OCI-LY1 (cell line): ENCODE results near the gene MKX.

ENCODE experiments used
- H2AFZ ChIP-seq: fragments of 200-600 bp; sonication (generic), shearing (Covaris generic); 2 replicates; pipeline ENCODE4 v1.6.0; 2014; ENCODE audit warnings: antibody characterized with exemption, mild to moderate bottlenecking, low read length
- H3F3A ChIP-seq: fragments of 200-600 bp; sonication (generic), shearing (Covaris generic); 2 replicates; pipeline ENCODE4 v1.6.0; 2014; ENCODE audit warnings: mild to moderate bottlenecking, antibody characterized with exemption, low read length, moderate library complexity; ENCODE audit not compliant: insufficient read depth
- H3K27ac ChIP-seq: fragments of 200-600 bp; sonication (generic); 2 replicates; pipeline ENCODE4 v1.5.1; 2014; ENCODE audit warnings: low read length, mixed run types, mild to moderate bottlenecking, low read depth; ENCODE audit not compliant: poor library complexity, severe bottlenecking
- H3K27me3 ChIP-seq: fragments of 200-600 bp; sonication (generic); 2 replicates; pipeline ENCODE4 v1.6.0; 2014; ENCODE audit warnings: antibody characterized with exemption, mild to moderate bottlenecking, low read length, moderate library complexity; ENCODE audit not compliant: insufficient read depth
- H3K36me3 ChIP-seq: fragments of 200-600 bp; sonication (generic); 2 replicates; pipeline ENCODE4 v1.6.1; 2014; ENCODE audit warnings: mild to moderate bottlenecking, antibody characterized with exemption, low read length, moderate library complexity, mixed read lengths; ENCODE audit not compliant: insufficient read depth
- H3K4me1 ChIP-seq: fragments of 200-600 bp; sonication (generic); 2 replicates; pipeline ENCODE4 v1.5.1; 2014; ENCODE audit warnings: mild to moderate bottlenecking, low read length, moderate library complexity; ENCODE audit not compliant: insufficient read depth, severe bottlenecking
- H3K4me2 ChIP-seq: fragments of 200-600 bp; sonication (generic), shearing (Covaris generic); 2 replicates; pipeline ENCODE4 v1.6.1; 2014; ENCODE audit warnings: low read length
- H3K4me3 ChIP-seq: fragments of 200-600 bp; sonication (generic); 2 replicates; pipeline ENCODE4 v1.5.1; 2014; ENCODE audit warnings: low read length, low read depth, mild to moderate bottlenecking, mixed read lengths; ENCODE audit not compliant: poor library complexity, severe bottlenecking
- H3K79me2 ChIP-seq: fragments of 200-600 bp; shearing (Covaris generic); 2 replicates; pipeline ENCODE4 v1.6.1; 2016; ENCODE audit warnings: mixed run types, low read length, mixed read lengths; ENCODE audit not compliant: insufficient read depth
- H3K9ac ChIP-seq: fragments of 200-600 bp; sonication (generic), shearing (Covaris generic); 2 replicates; pipeline ENCODE4 v1.6.1; 2014; ENCODE audit warnings: mild to moderate bottlenecking, low read length, mixed read lengths
- H3K9me2 ChIP-seq: fragments of 200-600 bp; sonication (generic), shearing (Covaris generic); 2 replicates; pipeline ENCODE4 v1.6.1; 2014; ENCODE audit warnings: low read depth, mild to moderate bottlenecking, low read length, mixed read lengths
- H3K9me3 ChIP-seq: fragments of 200-600 bp; shearing (Covaris generic); 2 replicates; pipeline ENCODE4 v1.6.1; 2014; ENCODE audit warnings: low read length, mixed read lengths
- H4K20me1 ChIP-seq: fragments of 200-600 bp; sonication (generic), shearing (Covaris generic); 2 replicates; pipeline ENCODE4 v1.6.0; 2016; ENCODE audit warnings: mild to moderate bottlenecking, low read length; ENCODE audit not compliant: insufficient read depth
- EZH2 ChIP-seq: fragments of 200-600 bp; sonication (generic), shearing (Covaris generic); IDR thresholded peaks from 2 replicates; pipeline ENCODE4 v1.8.0; 2017; ENCODE audit warnings: borderline replicate concordance, mixed run types, mild to moderate bottlenecking, antibody characterized with exemption, low read length, moderate library complexity, mixed read lengths
- TF ChIP-seq, protein P1 (sequence below): fragments of 200-600 bp; sonication (generic), shearing (Covaris generic); IDR thresholded peaks from 2 replicates; pipeline ENCODE4 v1.5.1; 2017; ENCODE audit warnings: mild to moderate bottlenecking, antibody characterized with exemption, low read length, moderate library complexity, mixed read lengths

MKX gene

GRCh38 chr10:27678166-27678565 is 67.5 kb downstream of the MKX start:
- H4K20me1 ChIP-seq, result no peaks in the 10 kb centered on the region

DNA sequence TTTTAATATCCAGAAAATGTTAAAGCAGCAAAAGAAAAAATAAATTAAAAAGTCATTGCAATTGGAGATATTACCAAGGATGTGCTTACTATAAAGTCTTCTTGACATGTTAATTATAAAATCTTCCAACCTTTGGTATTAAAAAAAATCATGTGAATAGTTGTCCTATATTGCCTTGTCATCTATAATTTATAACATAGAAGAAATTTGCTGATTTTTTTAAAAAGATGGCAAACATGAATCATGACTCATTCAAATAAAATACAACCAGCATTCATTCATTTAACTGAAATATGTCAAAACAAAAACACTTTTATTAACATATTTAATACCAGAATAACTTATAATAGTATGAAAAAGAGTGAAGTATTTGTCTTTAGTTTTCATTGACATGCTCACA is 72.6 kb downstream of the MKX start:
- H3K9me2 ChIP-seq, result no peaks in the 10 kb centered on the region
- TF ChIP-seq, protein P1, sequence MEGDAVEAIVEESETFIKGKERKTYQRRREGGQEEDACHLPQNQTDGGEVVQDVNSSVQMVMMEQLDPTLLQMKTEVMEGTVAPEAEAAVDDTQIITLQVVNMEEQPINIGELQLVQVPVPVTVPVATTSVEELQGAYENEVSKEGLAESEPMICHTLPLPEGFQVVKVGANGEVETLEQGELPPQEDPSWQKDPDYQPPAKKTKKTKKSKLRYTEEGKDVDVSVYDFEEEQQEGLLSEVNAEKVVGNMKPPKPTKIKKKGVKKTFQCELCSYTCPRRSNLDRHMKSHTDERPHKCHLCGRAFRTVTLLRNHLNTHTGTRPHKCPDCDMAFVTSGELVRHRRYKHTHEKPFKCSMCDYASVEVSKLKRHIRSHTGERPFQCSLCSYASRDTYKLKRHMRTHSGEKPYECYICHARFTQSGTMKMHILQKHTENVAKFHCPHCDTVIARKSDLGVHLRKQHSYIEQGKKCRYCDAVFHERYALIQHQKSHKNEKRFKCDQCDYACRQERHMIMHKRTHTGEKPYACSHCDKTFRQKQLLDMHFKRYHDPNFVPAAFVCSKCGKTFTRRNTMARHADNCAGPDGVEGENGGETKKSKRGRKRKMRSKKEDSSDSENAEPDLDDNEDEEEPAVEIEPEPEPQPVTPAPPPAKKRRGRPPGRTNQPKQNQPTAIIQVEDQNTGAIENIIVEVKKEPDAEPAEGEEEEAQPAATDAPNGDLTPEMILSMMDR, result no peak
- no peak for TF ChIP-seq EZH2
- no peak overlapping the region for H3K4me2 ChIP-seq

More at GRCh38 chr10:27678166-27678565, 67.5 kb downstream of the MKX start:
- H3K4me1 ChIP-seq, result no peaks in the 10 kb centered on the region
- H3K27ac ChIP-seq, result no peak overlapping the region
- H3F3A ChIP-seq, result no peaks in the 10 kb centered on the region
- TF ChIP-seq EZH2, result no peak
- TF ChIP-seq, protein P1, result no peak
- H3K4me3 ChIP-seq, result no peak overlapping the region
- no peaks in the 10 kb centered on the region for H3K79me2 ChIP-seq
- H3K4me2 ChIP-seq, result no peak overlapping the region
- no peak overlapping the region for H2AFZ ChIP-seq
- no peaks in the 10 kb centered on the region for H3K9me3 ChIP-seq
- H3K9ac ChIP-seq, result no peak overlapping the region
- H3K27me3 ChIP-seq, result no peaks in the 10 kb centered on the region
- no peaks in the 10 kb centered on the region for H3K9me2 ChIP-seq
- H3K36me3 ChIP-seq, result no peaks in the 10 kb centered on the region

GRCh38 chr10:27671821-27672220 is 73.8 kb downstream of the MKX start:
- no peaks in the 10 kb centered on the region for H3K36me3 ChIP-seq
- no peaks in the 10 kb centered on the region for H3K9me3 ChIP-seq
- no peak for TF ChIP-seq EZH2
- TF ChIP-seq, protein P1, result no peak
- H4K20me1 ChIP-seq, result no peaks in the 10 kb centered on the region
- H3F3A ChIP-seq, result no peaks in the 10 kb centered on the region
- H3K4me1 ChIP-seq, result no peaks in the 10 kb centered on the region
- no peak overlapping the region for H3K4me2 ChIP-seq
- H3K9ac ChIP-seq, result no peak overlapping the region
- H3K27ac ChIP-seq, result no peak overlapping the region
- no peak overlapping the region for H2AFZ ChIP-seq
- H3K9me2 ChIP-seq, result no peaks in the 10 kb centered on the region
- no peaks in the 10 kb centered on the region for H3K79me2 ChIP-seq
- no peaks in the 10 kb centered on the region for H3K27me3 ChIP-seq
- H3K4me3 ChIP-seq, result no peak overlapping the region

More for the DNA sequence above, 72.6 kb downstream of the MKX start:
- no peaks in the 10 kb centered on the region for H3K36me3 ChIP-seq
- H3K4me1 ChIP-seq, result no peaks in the 10 kb centered on the region
- H3K27me3 ChIP-seq, result no peaks in the 10 kb centered on the region
- H3K27ac ChIP-seq, result no peak overlapping the region
- H3K4me3 ChIP-seq, result no peak overlapping the region
- H4K20me1 ChIP-seq, result no peaks in the 10 kb centered on the region
- no peaks in the 10 kb centered on the region for H3K9me3 ChIP-seq
- no peak overlapping the region for H3K9ac ChIP-seq
- H3K79me2 ChIP-seq, result no peaks in the 10 kb centered on the region
- no peak overlapping the region for H2AFZ ChIP-seq
- no peaks in the 10 kb centered on the region for H3F3A ChIP-seq
